ENCODE measurements around the gene GALNT2. TPM values are rescaled to one million over a fixed set of nuclear protein-coding genes. Genes with fewer than 3 reads are reported as not detected.

GALNT2 gene
- total and polyA plus RNA-seq, 10 of the 15 experiments (the other 5 are each of a cell fraction or from before 2014, with no cell fraction given) = 0.52 to 27.7 (median 16.3) TPM

DNA sequence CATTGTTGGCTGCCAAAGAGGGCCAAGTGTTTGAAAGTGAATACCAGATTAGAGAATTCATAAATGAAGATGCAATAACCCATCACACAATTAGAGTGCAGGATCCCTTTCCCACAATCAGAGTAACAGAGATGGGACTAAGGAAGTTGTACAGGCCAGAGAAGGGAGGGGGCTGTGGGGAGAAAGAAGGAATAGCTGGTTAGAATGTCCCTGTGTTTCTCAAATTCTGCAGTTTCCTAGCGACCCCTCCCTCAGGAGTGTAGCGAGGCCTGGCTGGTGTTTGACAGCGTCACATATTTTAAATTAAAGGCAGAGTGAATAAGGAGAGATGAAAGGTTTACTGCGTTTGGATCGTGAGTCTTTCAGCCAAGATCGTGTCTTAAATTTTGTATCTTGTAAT is 58.1 kb downstream of the GALNT2 start:
- RAD21 ChIA-PET (ENCODE audit: unreplicated experiment) = interaction anchor here (0.9 to 6.7 kb wide), 4 partner anchors 14 to 86 kb away, joined by 4 to 99 read pairs (median 24); no protein-coding TSS in a partner anchor
- CTCF ChIA-PET = interaction anchor here (6.3 to 6.6 kb wide), 2 partner anchors 9 to 42 kb away, joined by 25 to 44 read pairs; no protein-coding TSS in a partner anchor
- ATAC-seq = no peak
- no peak overlapping the region for H2AFZ ChIP-seq (ENCODE audit: control insufficient read depth, low read depth, low read length)
- peaks cover 0 to 2% of the 10 kb centered on the region in 2 experiments; a peak in 2 of 4 replicates for H3K36me3 ChIP-seq (ENCODE audit: control insufficient read depth in 2 of 2, insufficient read depth in 2 of 2, low read length in 1 of 2)
- no peaks in the 10 kb centered on the region; the same call in 1 of the 2 replicates for H4K20me1 ChIP-seq (ENCODE audit: control insufficient read depth, insufficient read depth)
- 0 out of 2 replicates have a peak overlapping the region, but pooled peaks have one; percentile 41 for H3K4me2 ChIP-seq (ENCODE audit: control insufficient read depth, insufficient read depth)
- no peak for DNase-seq (ENCODE audit: low read depth, low spot score)
- BruUV-seq (replicated peaks) = no TSS peak
- H3K9me3 ChIP-seq (replicated peaks; ENCODE audit: control insufficient read depth, insufficient read depth, low read length) = no peaks in the 10 kb centered on the region
- SMC1A ChIA-PET (ENCODE audit: uncharacterized antibody, unreplicated experiment) = interaction anchor here (0.6 to 6.5 kb wide), 5 partner anchors 13 to 675 kb away, joined by 3 to 104 read pairs (median 10); no protein-coding TSS in a partner anchor
- no peak for FAIRE-seq
- H3K9ac ChIP-seq (ENCODE audit: control insufficient read depth, insufficient read depth, low read length) = no peak overlapping the region
- POLR2A ChIA-PET = interaction anchor here (1.5 to 4.3 kb wide), 3 partner anchors 8 to 24 kb away, joined by 3 to 23 read pairs (median 10); no protein-coding TSS in a partner anchor
- 92% methylated on average over 6 of the region's 6 CpGs for WGBS (ENCODE audit: insufficient coverage, insufficient replicate concordance, low lambda C conversion rate, missing lambda C conversion rate)
- in situ Hi-C loops (cut with MboI) (no loop called here), intact Hi-C loops (cut with micrococcal nuclease; ENCODE audit: unreplicated experiment) (no loop called here)
- H3K4me1 ChIP-seq (ENCODE audit: control insufficient read depth, insufficient read depth, low read length) = peaks cover 60% of the 10 kb centered on the region
- TF ChIP-seq PAX8 (IDR thresholded peaks at IDR 0.05) (no peak), NRF1 (conservative IDR thresholded peaks at IDR 0.05; ENCODE audit: low read depth, low read length) (no peak)
- TF ChIP-seq, protein P1, sequence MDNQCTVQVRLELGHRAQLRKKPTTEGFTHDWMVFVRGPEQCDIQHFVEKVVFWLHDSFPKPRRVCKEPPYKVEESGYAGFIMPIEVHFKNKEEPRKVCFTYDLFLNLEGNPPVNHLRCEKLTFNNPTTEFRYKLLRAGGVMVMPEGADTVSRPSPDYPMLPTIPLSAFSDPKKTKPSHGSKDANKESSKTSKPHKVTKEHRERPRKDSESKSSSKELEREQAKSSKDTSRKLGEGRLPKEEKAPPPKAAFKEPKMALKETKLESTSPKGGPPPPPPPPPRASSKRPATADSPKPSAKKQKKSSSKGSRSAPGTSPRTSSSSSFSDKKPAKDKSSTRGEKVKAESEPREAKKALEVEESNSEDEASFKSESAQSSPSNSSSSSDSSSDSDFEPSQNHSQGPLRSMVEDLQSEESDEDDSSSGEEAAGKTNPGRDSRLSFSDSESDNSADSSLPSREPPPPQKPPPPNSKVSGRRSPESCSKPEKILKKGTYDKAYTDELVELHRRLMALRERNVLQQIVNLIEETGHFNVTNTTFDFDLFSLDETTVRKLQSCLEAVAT (IDR thresholded peaks at IDR 0.05) = peak; percentile 53
- H3K27ac ChIP-seq (ENCODE audit: control insufficient read depth, insufficient read depth) = peak overlapping the region; percentile 95; the same call in 1 of the 2 replicates
- H3K4me3 ChIP-seq = no peak overlapping the region
- peaks cover 43% of the 10 kb centered on the region for H3K79me2 ChIP-seq (ENCODE audit: control insufficient read depth, insufficient read depth, low read length)
- no peaks in the 10 kb centered on the region for H3K27me3 ChIP-seq (replicated peaks in 1 of 2; ENCODE audit: control insufficient read depth in 2 of 2, insufficient read depth in 2 of 2, low read length in 1 of 2)
